ENCODE results near the gene ERG. TPM values are rescaled to one million over a fixed set of nuclear protein-coding genes. Genes with fewer than 3 reads are reported as not detected.

Gene ERG
- total RNA-seq, 1 donor from 2014 or later: 6.8 TPM

- TF ChIP-seq CTCF (conservative IDR thresholded peaks at IDR 0.05): no peak
- Mint-ChIP-seq H3K27me3 (no peaks in the 10 kb centered on the region), H3K9me3 (peaks cover 9% of the 10 kb centered on the region), H3K36me3 (no peaks in the 10 kb centered on the region), H3K27ac (no peak overlapping the region), H3K4me1 (ENCODE audit: unreplicated experiment) (peaks cover 10% of the 10 kb centered on the region), H3K4me3 (no peak overlapping the region)
- DNase-seq (ENCODE audit: extremely low spot score, unreplicated experiment): no peak
These were observed 121.6 kb downstream of the ERG start for GRCh38 chr21:38376693-38377092.

- Mint-ChIP-seq H3K9me3 (peaks cover 9% of the 10 kb centered on the region), H3K4me3 (no peak overlapping the region), H3K4me1 (ENCODE audit: unreplicated experiment) (peaks cover 10% of the 10 kb centered on the region), H3K36me3 (no peaks in the 10 kb centered on the region), H3K27ac (no peak overlapping the region), H3K27me3 (no peaks in the 10 kb centered on the region)
- no peak for DNase-seq (ENCODE audit: extremely low spot score, unreplicated experiment)
- no peak for TF ChIP-seq CTCF (conservative IDR thresholded peaks at IDR 0.05)
These were observed 122.0 kb downstream of the ERG start for GRCh38 chr21:38376235-38376634.

DNA sequence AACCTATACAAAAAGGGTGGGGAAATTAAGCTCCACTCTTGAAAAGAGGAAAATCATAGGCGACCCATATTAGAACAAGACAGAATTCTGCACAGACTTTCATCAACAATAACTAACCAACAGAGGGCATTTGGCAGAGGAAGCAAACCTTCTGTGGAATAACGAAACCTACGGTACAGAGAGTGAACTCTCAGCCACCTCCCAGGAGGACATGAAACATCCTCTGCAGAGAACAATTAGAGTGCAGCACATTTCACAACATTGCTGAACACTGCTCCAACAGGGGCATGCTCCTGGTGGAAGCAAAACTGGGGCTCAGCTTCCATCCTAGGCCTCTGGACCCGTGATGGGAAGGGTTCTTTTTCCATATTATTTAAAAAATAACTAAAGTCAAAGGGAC lies 130.6 kb downstream of the ERG start:
- H3K4me1 Mint-ChIP-seq (ENCODE audit: unreplicated experiment): no peaks in the 10 kb centered on the region
- DNase-seq (ENCODE audit: extremely low spot score, unreplicated experiment): no peak
- TF ChIP-seq CTCF (conservative IDR thresholded peaks at IDR 0.05): no peak
- no peak overlapping the region for H3K4me3 Mint-ChIP-seq
- H3K27me3 Mint-ChIP-seq: no peaks in the 10 kb centered on the region
- peaks cover 4% of the 10 kb centered on the region for H3K9me3 Mint-ChIP-seq
- H3K27ac Mint-ChIP-seq: no peak overlapping the region
- no peaks in the 10 kb centered on the region for H3K36me3 Mint-ChIP-seq

DNA sequence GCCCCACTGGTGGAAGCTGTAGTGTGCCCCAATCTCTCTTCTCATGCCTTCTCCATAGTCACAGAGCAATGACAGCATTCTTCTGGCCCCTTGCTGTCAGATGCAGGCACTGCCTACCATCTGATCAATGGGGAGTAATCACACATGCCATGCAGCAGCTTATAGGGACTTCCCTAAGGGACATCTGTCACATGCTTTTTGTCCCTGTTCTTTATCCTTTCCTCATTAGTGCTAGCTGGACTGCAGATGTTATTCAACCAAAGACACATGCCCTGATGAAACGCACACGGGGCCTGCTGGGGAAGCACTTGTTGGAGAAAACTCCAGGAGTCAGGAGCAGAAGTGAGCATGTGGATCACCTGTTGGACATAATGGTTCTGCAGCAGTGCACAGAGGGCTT lies 132.8 kb downstream of the ERG start:
- Mint-ChIP-seq H3K27me3 (peaks cover 11% of the 10 kb centered on the region), H3K4me3 (no peak overlapping the region), H3K36me3 (no peaks in the 10 kb centered on the region), H3K27ac (no peak overlapping the region), H3K4me1 (ENCODE audit: unreplicated experiment) (no peaks in the 10 kb centered on the region), H3K9me3 (peaks cover 4% of the 10 kb centered on the region)
- TF ChIP-seq CTCF (conservative IDR thresholded peaks at IDR 0.05): no peak
- DNase-seq (ENCODE audit: extremely low spot score, unreplicated experiment): no peak

- DNase-seq (ENCODE audit: extremely low spot score, unreplicated experiment): no peak
- H3K27me3 Mint-ChIP-seq: peaks cover 24% of the 10 kb centered on the region
- no peak for TF ChIP-seq CTCF (conservative IDR thresholded peaks at IDR 0.05)
- no peak overlapping the region for H3K27ac Mint-ChIP-seq
- peaks cover 4% of the 10 kb centered on the region for H3K9me3 Mint-ChIP-seq
- no peaks in the 10 kb centered on the region for H3K36me3 Mint-ChIP-seq
- no peaks in the 10 kb centered on the region for H3K4me1 Mint-ChIP-seq (ENCODE audit: unreplicated experiment)
- no peak overlapping the region for H3K4me3 Mint-ChIP-seq
These were observed 134.6 kb downstream of the ERG start for GRCh38 chr21:38363693-38364092.

DNA sequence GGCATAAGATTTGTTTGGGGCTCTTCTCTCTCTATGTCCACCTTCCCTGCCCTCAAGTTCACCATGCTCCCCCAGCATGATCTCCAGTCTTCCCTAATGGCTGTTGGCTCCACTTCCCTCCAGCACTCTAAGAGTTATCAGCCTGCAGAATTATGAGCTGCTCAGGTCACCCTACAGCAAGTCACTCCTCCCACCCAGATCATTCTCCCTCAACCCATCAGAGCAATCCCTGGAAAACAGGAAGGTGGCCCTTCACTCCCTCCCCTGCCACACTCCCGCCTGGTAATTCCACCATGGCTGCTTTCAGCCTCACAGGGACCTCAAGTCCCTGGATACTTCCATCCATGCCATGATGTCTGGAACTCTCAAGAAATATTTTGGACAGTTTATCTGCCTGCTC lies 137.0 kb downstream of the ERG start:
- no peaks in the 10 kb centered on the region for H3K36me3 Mint-ChIP-seq
- no peak for TF ChIP-seq CTCF (conservative IDR thresholded peaks at IDR 0.05)
- no peaks in the 10 kb centered on the region for H3K9me3 Mint-ChIP-seq
- DNase-seq (ENCODE audit: extremely low spot score, unreplicated experiment): no peak
- H3K27me3 Mint-ChIP-seq: peaks cover 27% of the 10 kb centered on the region
- no peak overlapping the region for H3K4me3 Mint-ChIP-seq
- no peak overlapping the region for H3K27ac Mint-ChIP-seq
- H3K4me1 Mint-ChIP-seq (ENCODE audit: unreplicated experiment): no peaks in the 10 kb centered on the region
